Heart right ventricle (tissue), 16 donors: ENCODE results near the gene SERINC2. TPM values are rescaled to one million over a fixed set of nuclear protein-coding genes. Genes with fewer than 3 reads are reported as not detected.

Experiments used
- ATAC-seq, 8 donors: fragments of 200-7000 bp; cut with Tn5 transposase; one replicate each; pipeline ENCODE4 v1.9.1; 2020; ENCODE audit warnings: mild to moderate bottlenecking in 8 of 8, moderate library complexity in 8 of 8, moderate number of reproducible peaks in 1 of 8
- DNase-seq, 2 donors: peaks; one replicate each; pipeline ENCODE4 v3.0.0-alpha.2; 2020
- H3K27ac ChIP-seq, 10 donors: fragments of 200-600 bp; sonication (generic) in 2 of 10; one replicate each; pipeline versions ENCODE4 v1.5.0 to v1.8.0; 2020 to 2022; ENCODE audit warnings: mild to moderate bottlenecking in 3 of 10
- H3K27me3 ChIP-seq, 7 donors: fragments of 200-600 bp; one replicate each; pipeline ENCODE4 v1.8.0; 2021 to 2022; ENCODE audit warnings: mild to moderate bottlenecking in 2 of 7
- H3K36me3 ChIP-seq, 9 donors: fragments of 200-600 bp; sonication (generic) in 1 of 9; one replicate each; pipeline versions ENCODE4 v1.5.0 to v1.8.0; 2020 to 2022; ENCODE audit warnings: mild to moderate bottlenecking in 2 of 9
- H3K4me1 ChIP-seq, 9 donors: fragments of 200-600 bp; sonication (generic) in 1 of 9; one replicate each; pipeline versions ENCODE4 v1.5.0 to v1.8.0; 2020 to 2022; ENCODE audit warnings: mild to moderate bottlenecking in 4 of 9
- H3K4me3 ChIP-seq, 10 donors: fragments of 200-600 bp; sonication (generic) in 2 of 10; one replicate each; pipeline versions ENCODE4 v1.5.0 to v1.8.0; 2020 to 2022; ENCODE audit warnings: mild to moderate bottlenecking in 7 of 10, moderate library complexity in 2 of 10
- H3K9me3 ChIP-seq, 11 donors: fragments of 200-600 bp in 10 of 11; sonication (generic) in 2 of 11; one replicate each; pipeline versions ENCODE4 v1.5.0 to v1.8.0; 2013 to 2022; ENCODE audit warnings: mild to moderate bottlenecking in 2 of 11, control low read depth in 1 of 11, moderate library complexity in 1 of 11
- whole genome bisulfite sequencing, 2 donors: extraction: QIAGEN DNeasy Blood & Tissue Kit; methylation state at CpG; one replicate each; pipeline ENCODE4 v1.1.7; 2013; ENCODE audit warnings: inconsistent platforms in 1 of 2; 5-methylcytosine and 5-hydroxymethylcytosine counted together
- intact Hi-C, 10 donors: fragments of 100-400 bp; cut with DNase I; formaldehyde crosslinking; loops; one replicate each; pipeline versions ENCODE4 v1.11.1 to v1.14.2; 2022
- polyA plus RNA-seq, 2 donors: library from polyadenylated mRNA; stranded (reverse); fragments of 200-250 nt; gene quantifications; one replicate each; pipeline ENCODE4 v1.2.3, GENCODE V29; 2013
- total RNA-seq, 10 donors: library from RNA; stranded (reverse); fragmentation: NEBNext Ultra II Directional in 3 of 10; extraction: Animal tissue kit (Norgen Biotek cat#: 25700) in 3 of 10; gene quantifications; one replicate each; pipeline versions ENCODE4 v1.2.1 to v1.2.4, GENCODE V29; 2021 to 2023
- TF ChIP-seq, protein P1 (sequence below), 9 donors: fragments of 200-600 bp; sonication (generic) in 2 of 9; IDR thresholded peaks; one replicate each; pipeline versions ENCODE4 v1.5.0 to v1.8.0; 2021 to 2022; ENCODE audit warnings: antibody characterized with exemption in 9 of 9, mild to moderate bottlenecking in 5 of 9, moderate library complexity in 1 of 9
- donor health status: Arrhythmogenic right ventricular cardiomyopathy.
- donor health status: ischemic (EF 13 %, LVEDD 7.1; RV severe dilation, severe dysfunction).
- donor health status: healthy with polysubstance abuse.
- donor health status: DM: no; HTN: yes; CAD: no.
- donor health status: DM: no; HTN: no; CAD: no.
- donor health status: ischemic (EF 25% LVEDD 6.9; RV normal size, moderate dysfunction).
- donor health status: ischemic (EF 25% LVEDD 5.7; RV mildly dilated, moderate dysfunction).
- donor health status: healthy.
- donor health status: DM: yes; HTN: yes; CAD: no.
- donor health status: Ischemic cardiomyopathy.
- donor health status: ischemic (EF 35%, LVEDD 5.7; RV mildly dilated, moderate dysfunction).
- donor health status: nonischemic (EF 11% LVEDD 7.7; RV severe dilation, severe dysfunction).
- donor health status: DM: yes; HTN: yes; CAD: no.
- donor health status: PGD.
- donor health status: ischemic (EF 29% LVEDD 5.4; RV normal size, mild dysfunction).
- donor health status: nonischemic (EF 23%, LVEDD 6.1; RV moderate dilation, normal function).

The SERINC2 gene
- total and polyA plus RNA-seq, 12 donors, result 0.71 to 7.6 (median 1.9) TPM

DNA sequence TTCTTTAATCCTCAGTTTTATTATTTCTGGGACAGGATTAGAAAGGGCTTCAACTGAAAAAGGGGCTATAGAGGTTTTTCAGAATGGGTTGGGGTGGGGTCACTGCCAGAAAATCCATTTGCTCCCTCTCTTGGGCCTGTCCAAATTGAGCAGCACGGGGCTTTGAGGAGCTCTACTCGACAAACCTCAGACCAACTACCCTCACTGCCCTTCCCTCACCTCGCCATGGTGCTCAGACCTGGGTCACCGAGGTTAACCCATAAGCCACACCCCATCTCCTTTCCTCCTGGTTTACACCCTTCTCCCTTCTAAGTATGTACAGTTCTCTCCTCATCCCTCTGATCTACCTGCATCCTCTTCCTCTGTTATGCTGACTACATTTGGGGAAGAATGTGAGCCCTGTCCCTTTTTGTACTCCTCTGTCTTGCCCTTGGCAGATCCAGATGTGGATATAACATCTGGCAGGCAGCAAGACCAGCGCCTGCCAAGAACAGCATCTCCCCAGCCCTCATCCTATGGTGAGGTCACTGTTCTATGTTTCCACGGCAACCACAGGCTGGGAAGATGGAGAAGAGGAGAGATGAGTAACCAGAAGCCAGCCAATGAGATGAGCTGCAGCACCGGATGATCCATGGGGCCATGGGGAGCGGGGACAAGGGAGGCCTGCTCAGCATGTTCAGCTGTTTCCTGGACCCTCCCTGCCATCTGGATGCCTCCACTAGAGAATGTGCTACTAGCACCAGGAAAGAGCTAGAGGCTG is 36.5 kb upstream of the SERINC2 start:
- Histone ChIP-seq H3K27me3 (peaks cover 0 to 11% (median 0%) of the 10 kb centered on the region in 7 donors), H3K4me1 (peaks cover 2 to 51% (median 30%) of the 10 kb centered on the region in 9 donors), H3K27ac (peak overlapping the region in 2 of 10 donors; percentile 92 to 93), H3K4me3 (no peak overlapping the region), H3K36me3 (peaks cover 0 to under 1% (median 0%) of the 10 kb centered on the region in 9 donors), H3K9me3 (no peaks in the 10 kb centered on the region)
- DNase-seq (no peak), ATAC-seq (no peak)
- 66 to 78% methylated on average over 8 of the region's 8 CpGs for WGBS, 2 donors
- TF ChIP-seq, protein P1, sequence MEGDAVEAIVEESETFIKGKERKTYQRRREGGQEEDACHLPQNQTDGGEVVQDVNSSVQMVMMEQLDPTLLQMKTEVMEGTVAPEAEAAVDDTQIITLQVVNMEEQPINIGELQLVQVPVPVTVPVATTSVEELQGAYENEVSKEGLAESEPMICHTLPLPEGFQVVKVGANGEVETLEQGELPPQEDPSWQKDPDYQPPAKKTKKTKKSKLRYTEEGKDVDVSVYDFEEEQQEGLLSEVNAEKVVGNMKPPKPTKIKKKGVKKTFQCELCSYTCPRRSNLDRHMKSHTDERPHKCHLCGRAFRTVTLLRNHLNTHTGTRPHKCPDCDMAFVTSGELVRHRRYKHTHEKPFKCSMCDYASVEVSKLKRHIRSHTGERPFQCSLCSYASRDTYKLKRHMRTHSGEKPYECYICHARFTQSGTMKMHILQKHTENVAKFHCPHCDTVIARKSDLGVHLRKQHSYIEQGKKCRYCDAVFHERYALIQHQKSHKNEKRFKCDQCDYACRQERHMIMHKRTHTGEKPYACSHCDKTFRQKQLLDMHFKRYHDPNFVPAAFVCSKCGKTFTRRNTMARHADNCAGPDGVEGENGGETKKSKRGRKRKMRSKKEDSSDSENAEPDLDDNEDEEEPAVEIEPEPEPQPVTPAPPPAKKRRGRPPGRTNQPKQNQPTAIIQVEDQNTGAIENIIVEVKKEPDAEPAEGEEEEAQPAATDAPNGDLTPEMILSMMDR (IDR thresholded peaks at IDR 0.05), result no peak
- intact Hi-C loops, result no loop called here

DNA sequence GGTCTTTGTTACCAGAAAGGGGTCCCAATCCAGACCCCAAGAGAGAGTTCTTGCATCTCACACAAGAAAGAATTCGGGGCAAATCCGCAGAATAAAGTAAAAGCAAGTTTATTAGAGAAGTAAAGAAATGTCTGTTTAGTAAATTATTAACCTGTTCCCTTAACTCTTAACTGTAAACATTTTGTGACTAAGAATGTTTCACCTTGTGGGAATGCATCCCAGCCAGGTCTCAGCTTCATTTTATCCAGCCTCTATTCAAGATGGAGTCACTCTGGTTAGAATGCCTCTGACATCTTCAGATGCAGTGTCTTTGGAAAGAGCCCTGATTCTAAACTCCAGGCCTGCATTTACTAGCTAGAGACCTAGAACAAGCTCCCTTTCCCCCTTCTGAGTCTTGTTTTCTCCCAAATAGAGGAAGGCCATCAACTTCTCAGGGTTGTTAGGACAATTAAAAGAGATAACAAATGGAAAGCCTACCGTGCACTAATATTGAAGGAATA is 35.6 kb upstream of the SERINC2 start:
- ATAC-seq (no peak), DNase-seq (no peak)
- intact Hi-C loops, result no loop called here
- Histone ChIP-seq H3K27me3 (peaks cover 0 to 11% (median 0%) of the 10 kb centered on the region in 7 donors), H3K4me3 (no peak overlapping the region), H3K36me3 (no peaks in the 10 kb centered on the region), H3K9me3 (no peaks in the 10 kb centered on the region), H3K27ac (no peak overlapping the region), H3K4me1 (peaks cover 7 to 60% (median 25%) of the 10 kb centered on the region in 9 donors)
- 91 to 93% methylated on average over 3 of the region's 3 CpGs for WGBS, 2 donors
- TF ChIP-seq, protein P1 (IDR thresholded peaks at IDR 0.05), result no peak

DNA sequence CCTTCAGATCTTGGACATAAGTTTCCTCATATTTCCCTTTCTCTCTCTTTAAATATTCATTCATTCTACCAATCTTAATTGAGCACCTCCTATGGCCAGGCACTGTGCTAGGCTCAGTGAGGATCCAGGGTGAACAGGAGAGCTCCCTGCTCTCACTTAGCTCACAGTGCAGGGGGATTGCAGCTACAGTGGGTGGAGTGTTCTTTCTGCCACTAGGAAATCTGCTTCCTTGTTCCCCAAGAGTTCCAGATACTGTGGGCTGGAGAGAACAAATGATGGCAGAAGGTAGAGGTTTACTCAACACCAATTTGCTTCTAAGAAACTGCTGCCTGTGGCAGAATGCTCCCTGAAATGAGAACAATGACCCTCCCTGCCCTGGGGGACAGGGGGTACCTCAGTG is 35.0 kb upstream of the SERINC2 start:
- Histone ChIP-seq H3K4me1 (peaks cover 7 to 60% (median 19%) of the 10 kb centered on the region in 9 donors), H3K36me3 (no peaks in the 10 kb centered on the region), H3K27ac (no peak overlapping the region), H3K9me3 (no peaks in the 10 kb centered on the region), H3K4me3 (no peak overlapping the region), H3K27me3 (peaks cover 0 to 7% (median 0%) of the 10 kb centered on the region in 7 donors)
- TF ChIP-seq, protein P1 (IDR thresholded peaks at IDR 0.05), result no peak
- DNase-seq (no peak), ATAC-seq (no peak)
- intact Hi-C loops, result no loop called here

DNA sequence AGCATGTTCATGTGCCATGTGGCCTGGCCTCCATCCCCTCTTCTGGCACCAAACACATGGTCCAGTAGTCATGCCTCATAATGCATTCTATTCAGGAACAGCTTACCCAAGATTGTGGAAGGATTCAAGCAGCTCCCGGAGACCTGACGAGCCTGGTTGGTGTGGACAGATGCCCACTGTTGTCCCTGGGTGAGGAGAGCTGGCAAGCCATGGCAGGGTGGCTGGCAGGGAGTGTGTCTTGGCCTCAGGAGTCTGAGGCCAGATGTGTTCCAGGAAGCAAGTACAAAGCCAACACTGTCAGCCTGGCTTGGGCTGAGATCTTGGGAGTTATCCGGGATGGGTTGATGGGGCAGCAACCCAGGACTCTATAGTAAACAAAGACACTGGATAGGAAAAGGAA is 32.8 kb upstream of the SERINC2 start:
- 46 to 57% methylated on average over 3 of the region's 3 CpGs for WGBS, 2 donors
- DNase-seq, result peak in 1 of 2 donors; percentile 27
- peaks cover 0 to 55% (median 10%) of the 10 kb centered on the region in 9 donors for H3K4me1 ChIP-seq
- no peaks in the 10 kb centered on the region for H3K36me3 ChIP-seq
- H3K27me3 ChIP-seq, result no peaks in the 10 kb centered on the region
- H3K27ac ChIP-seq, result peak overlapping the region in 9 of 10 donors; percentile 11 to 92 (median 86)
- no peak overlapping the region for H3K4me3 ChIP-seq
- no peaks in the 10 kb centered on the region for H3K9me3 ChIP-seq
- intact Hi-C loops, result no loop called here
- peak in 1 of 8 donors; percentile 26 for ATAC-seq
- TF ChIP-seq, protein P1 (IDR thresholded peaks at IDR 0.05), result no peak
